ENCODE data around the gene MAPKAP1.
"Not testable (repeated sequence)": the region's sequence is repeated elsewhere in the genome, so short reads cannot be mapped to it uniquely, and the experiment has no call there.

Gene MAPKAP1

DNA sequence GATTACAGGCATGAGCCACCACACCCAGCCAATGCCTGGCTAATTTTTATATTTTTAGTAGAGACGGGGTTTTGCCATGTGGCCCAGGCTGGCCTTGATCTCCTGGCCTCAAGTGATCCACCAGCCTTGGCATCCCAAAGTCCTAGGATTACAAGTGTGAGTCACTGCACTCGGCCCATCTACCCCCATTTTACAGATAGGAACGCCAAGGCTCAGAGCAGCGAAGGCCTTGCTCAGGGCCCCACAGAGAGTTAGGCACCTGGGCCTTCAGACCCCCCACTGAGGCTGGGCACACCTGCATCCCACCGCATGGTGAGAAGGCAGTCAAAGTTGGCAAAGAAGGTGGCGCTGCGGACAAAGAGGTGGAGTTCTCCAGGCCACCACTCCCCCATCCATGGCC lies 302.3 kb downstream of the MAPKAP1 start:
- no peak for DNase-seq

DNA sequence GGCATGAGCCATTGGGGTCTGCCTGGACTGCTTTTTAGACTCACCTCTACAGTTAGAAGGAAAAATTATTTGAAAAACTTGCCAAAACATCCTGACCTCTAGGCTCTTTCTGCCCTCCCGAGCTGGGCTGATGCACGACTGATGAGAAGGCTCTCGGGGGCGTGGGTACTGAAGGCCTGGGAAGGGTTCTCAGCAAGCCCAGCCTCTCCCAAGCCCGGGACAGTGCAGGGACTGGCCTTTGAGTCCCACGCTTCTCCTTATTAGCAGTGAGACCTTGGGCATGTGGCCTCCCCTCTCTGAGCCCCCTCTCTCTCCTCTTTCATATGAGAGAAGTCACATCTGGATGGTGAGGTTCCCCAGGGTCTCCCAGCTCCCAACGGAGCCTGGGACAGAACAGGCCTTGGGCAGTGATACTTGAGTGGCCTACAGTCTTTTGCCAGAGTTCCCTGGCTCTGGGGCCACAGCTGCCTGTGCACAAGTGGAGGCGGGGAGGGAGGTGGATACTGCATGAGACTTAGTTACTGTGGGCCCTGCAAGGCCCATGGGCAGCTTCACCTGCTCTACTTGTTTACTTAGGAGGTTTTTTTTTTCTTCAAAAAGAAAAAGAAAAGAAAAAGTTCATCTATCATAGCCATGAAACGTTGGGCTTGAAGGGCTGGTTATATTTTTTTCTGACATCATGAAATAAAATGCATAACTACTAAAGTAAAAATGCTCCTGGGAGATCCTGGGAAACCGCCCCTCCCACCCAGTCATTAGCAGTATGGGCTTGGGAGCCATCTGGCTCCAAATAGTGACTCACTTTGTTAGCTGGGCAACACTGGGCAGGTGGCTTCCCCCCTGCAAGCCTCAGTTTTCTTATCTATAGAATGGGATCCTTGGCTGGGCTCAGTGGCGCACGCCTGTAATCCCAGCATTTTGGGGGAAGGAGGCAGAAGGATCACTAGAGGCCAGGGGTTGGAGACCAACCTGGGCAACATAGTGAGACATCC lies 306.0 kb downstream of the MAPKAP1 start:
- DNase-seq, result no peak

GRCh38 chr9:125400232-125400631 lies 306.8 kb downstream of the MAPKAP1 start:
- not testable (repeated sequence) for DNase-seq

- no peak for DNase-seq
These were observed 307.3 kb downstream of the MAPKAP1 start for GRCh38 chr9:125399666-125400065.

DNA sequence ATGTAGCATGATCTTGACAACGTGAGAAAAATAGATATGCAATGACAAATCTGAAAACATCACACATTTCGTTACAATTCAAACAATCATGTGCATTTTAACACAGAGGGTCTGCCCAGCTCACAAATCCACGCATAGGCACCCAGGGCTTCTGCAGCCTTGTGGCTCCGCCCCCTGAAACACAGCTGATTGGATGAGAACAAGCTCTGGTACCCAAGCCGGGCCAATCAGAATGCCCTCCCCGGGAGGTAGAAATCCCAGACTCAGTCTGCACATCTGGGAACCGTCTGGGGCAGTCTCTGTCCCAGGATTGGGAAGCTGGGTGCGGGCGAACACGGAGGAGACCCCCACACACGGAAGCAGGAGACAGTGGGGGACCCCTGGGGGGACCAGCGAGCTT lies 307.8 kb downstream of the MAPKAP1 start:
- no peak for DNase-seq

DNA sequence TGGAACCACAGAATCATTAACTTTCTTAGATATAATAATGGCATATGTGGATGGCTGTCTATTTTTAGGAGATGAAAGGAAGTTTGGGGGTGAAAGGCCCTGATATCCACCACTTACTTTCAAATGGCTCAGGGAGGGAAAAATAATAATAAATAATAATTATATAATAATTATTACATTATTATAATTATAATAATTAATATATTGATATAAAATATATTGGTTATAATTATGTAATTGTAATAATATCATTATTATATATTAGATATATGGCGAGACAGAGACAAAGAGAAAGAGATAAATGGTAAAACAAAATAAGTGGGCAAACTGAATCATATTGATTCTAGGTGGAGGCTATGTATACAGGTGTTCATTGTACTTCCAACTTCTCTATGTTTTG lies 308.8 kb downstream of the MAPKAP1 start:
- DNase-seq, result no peak

- DNase-seq, result no peak
These were observed 309.3 kb downstream of the MAPKAP1 start for GRCh38 chr9:125397736-125398135.

DNA sequence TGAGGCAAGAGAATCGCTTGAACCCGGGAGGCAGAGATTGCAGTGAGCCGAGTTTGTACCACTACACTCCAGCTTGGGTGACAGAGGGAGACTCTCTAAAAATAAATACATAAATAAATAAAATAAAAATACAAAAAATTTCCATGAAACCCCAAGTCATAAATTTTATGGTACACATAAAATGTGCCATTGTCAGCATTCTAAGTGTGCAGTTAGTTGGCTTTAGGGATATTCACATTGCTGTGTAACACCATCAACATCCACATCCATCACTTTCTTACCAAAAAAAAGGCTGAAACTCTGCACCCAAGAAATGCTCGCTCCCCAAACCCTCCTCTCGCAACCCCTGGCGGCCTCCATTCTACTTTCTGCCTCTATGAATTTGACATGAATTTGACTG lies 310.2 kb downstream of the MAPKAP1 start:
- DNase-seq, result no peak

DNA sequence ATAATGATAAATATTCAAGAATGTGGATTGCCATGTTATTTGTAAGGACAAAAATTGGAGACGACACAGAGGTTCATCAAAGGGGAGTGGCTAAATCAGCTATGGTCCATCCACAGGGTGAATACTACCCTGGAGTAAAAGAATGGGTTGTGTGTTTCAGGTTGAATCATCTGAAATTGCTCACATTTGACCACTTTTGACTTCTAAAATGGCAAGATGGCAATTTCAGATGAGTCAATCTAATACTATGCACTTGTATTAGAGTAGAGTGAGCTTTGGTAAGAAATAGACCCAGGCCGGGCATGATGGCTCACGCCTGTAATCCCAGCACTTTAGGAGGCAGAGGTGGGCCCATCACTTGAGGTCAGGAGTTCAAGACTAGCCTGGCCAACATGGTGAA lies 313.6 kb downstream of the MAPKAP1 start:
- no peak for DNase-seq

DNA sequence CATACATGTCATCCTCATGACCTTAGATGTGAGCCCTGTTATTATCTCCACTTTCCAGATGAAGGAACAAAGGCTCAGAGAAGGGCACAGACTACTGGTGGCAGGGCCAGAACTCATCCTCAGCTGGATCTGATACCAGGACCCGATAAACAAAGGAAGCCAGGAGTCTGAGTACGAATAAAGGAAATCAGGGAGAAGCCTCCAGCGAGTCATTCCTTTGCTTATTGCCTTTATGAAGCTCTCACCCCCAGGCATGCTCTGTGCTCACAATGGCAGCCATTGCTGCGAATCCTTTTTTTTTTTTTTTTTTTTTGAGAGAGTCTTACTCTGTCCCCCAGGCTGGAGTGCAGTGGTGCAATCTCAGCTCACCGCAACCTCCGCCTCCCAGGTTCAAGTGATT lies 315.3 kb downstream of the MAPKAP1 start:
- no peak for DNase-seq

GRCh38 chr9:125388978-125389377 lies 318.0 kb downstream of the MAPKAP1 start:
- no peak for DNase-seq

DNA sequence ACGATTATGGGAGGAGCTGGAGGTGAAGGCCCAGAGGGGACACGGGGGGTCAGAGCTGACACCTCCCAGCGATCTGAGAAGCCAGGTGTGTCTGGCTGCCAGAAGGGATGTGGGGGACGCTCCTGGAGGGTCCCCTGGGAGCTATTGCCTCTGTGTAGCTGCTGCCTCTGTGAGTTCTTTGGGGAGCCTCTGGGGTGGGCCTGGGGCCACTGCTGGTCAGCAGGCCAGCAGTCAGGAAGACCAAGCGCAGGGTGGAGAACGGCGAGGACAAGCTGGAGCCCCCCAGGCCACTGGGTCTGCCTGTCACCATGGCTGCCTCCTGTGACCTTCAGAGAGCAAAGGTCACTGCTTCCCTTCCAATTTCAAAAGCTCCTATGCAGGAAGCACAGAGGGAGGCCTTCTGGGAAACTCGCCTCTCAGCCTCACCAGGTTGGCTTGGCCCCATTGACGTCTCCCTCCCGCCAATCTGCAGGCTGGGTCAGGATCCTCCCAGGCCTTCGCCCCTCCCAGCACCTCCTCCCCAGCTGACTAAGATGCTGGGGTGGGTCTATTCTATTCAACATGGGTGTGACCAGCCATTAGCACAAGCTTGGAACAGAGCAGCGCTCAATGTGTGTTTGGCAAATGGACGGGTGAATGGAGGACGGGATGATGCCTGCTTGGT lies 319.0 kb downstream of the MAPKAP1 start:
- no peak for DNase-seq
